ENCODE data around the gene FOLR1.
A peak's percentile ranks its signal among the peaks of the same experiment; 100 is the strongest.

FOLR1 gene

DNA sequence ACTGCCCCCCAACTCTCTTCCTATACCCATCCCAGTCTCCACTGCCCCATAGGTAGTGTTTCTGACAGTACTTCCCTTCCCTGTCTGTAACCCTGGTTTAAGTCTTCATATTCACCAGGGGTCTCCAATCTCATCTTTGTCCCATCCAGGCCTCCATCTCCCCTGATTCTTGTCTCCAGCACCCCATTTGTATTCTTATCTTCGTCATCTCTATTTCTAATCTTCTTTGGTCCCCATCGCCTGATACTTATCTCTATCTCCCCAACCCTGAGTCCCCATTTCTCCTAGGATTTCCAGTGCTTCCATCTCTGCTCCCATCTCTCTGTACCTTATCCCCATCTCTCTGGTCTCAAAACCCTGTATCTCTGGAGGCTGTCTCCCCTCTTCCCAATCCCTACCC, 50.2 kb downstream of the FOLR1 start:
- Histone ChIP-seq H3K9me3 (ENCODE audit: control insufficient read depth, insufficient read depth, low read length) (no peaks in the 10 kb centered on the region), H3K36me3 (ENCODE audit: control insufficient read depth, insufficient read depth, low read length) (no peaks in the 10 kb centered on the region), H3K4me3 (ENCODE audit: low read length) (no peak overlapping the region), H3K27me3 (ENCODE audit: control insufficient read depth, insufficient read depth, low read length) (peaks cover 68% of the 10 kb centered on the region), H3K27ac (ENCODE audit: low read length) (no peak overlapping the region), H3K4me1 (ENCODE audit: control insufficient read depth, insufficient read depth, low read length) (peaks cover 15% of the 10 kb centered on the region)
- no peak for DNase-seq (ENCODE audit: low read depth, low spot score)
- WGBS (ENCODE audit: insufficient coverage, insufficient read length): 100% methylated on average over 2 of the region's 2 CpGs

DNA sequence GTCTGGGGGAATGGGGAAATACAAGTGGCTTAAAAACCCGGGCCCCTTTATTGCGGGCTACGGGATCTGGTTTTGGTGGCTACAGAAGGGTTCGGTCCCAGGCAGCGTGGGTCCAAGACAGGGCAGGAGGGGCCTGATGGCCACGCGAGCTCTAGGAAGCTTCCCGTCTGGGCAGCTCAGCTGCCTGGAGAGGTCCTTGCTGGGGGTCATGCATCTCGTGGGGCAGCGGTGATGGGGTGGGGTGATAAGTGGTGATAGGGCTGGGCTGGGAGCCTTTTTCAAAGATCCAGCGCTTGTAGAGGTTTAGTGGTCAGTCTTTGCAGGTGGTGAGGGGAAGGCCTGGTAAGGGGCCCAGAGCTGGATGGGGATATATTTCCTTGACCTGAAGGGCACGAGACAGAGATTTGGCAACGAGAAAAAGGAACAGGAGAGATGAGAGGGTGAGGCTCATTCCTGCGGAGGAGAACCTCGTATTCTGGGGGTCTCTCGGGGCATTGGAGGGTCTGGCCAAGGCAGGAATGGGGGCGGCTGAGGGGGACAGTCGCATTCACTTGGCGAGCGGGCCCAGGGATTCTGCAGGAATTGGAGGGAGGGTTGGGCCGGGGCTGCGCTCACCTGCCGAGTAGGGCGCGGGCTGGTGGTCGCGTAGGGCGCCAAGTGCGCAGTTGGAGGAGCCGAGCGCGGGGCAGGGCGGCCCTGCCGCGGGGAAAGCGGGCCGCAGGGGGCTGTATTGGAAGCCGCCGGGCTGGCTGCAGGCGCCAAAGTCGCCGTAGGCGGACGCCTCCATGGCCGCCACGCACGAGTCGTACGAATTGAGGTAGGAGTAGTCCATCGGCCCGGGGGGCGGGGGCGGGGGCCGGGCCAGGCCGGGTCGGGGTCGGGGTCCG, 51.5 kb downstream of the FOLR1 start:
- Histone ChIP-seq H3K4me3 (ENCODE audit: low read length) (peak overlapping the region; percentile 44; the same call in 1 of the 2 replicates), H3K27me3 (ENCODE audit: control insufficient read depth, insufficient read depth, low read length) (peaks cover 75% of the 10 kb centered on the region), H3K36me3 (ENCODE audit: control insufficient read depth, insufficient read depth, low read length) (no peaks in the 10 kb centered on the region), H3K4me1 (ENCODE audit: control insufficient read depth, insufficient read depth, low read length) (peaks cover 7% of the 10 kb centered on the region), H3K9me3 (ENCODE audit: control insufficient read depth, insufficient read depth, low read length) (no peaks in the 10 kb centered on the region), H3K27ac (ENCODE audit: low read length) (no peak overlapping the region)
- no CpG with 5 or more reads among the region's 58 CpGs for WGBS (ENCODE audit: insufficient coverage, insufficient read length)
- DNase-seq (ENCODE audit: low read depth, low spot score): no peak

DNA sequence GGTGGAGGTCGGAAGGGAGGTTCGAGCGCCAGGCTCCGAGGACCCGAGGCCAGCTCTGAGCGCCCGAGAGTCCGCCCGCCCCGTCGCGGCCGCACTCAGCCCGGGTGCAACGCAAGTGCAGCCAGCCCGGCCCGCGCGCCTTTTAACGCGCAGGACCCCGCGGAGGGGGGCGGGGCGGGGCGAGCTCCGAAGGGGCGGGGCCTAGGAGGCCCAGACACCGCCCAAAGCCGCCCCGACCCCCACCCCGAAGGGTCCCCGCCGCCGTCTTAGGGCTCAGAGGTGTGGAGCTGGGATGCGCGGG, 52.1 kb downstream of the FOLR1 start, which contains the start of gene PHOX2A:
PHOX2A (minus strand) TSS at position 117 of the 301 bp plus-strand sequence. CDS start 172 bp downstream, outside the sequence.
- Histone ChIP-seq H3K4me3 (ENCODE audit: low read length) (peak within 1 kb of the TSS; percentile 44; the same call in 1 of the 2 replicates), H3K36me3 (ENCODE audit: control insufficient read depth, insufficient read depth, low read length) (no peaks in the 10 kb centered on the region), H3K27me3 (ENCODE audit: control insufficient read depth, insufficient read depth, low read length) (peaks cover 75% of the 10 kb centered on the region), H3K9me3 (ENCODE audit: control insufficient read depth, insufficient read depth, low read length) (no peaks in the 10 kb centered on the region), H3K4me1 (ENCODE audit: control insufficient read depth, insufficient read depth, low read length) (0 out of 2 replicates have a peak, but pooled peaks cover 5% of the 10 kb centered on the region), H3K27ac (ENCODE audit: low read length) (no peak within 1 kb of the TSS)
- no peak for DNase-seq (ENCODE audit: low read depth, low spot score)
- no CpG with 5 or more reads among the region's 37 CpGs for WGBS (ENCODE audit: insufficient coverage, insufficient read length)

- no peak for DNase-seq (ENCODE audit: low read depth, low spot score)
- Histone ChIP-seq H3K36me3 (ENCODE audit: control insufficient read depth, insufficient read depth, low read length) (no peaks in the 10 kb centered on the region), H3K4me3 (ENCODE audit: low read length) (peak overlapping the region; percentile 44; the same call in 1 of the 2 replicates), H3K9me3 (ENCODE audit: control insufficient read depth, insufficient read depth, low read length) (no peaks in the 10 kb centered on the region), H3K27ac (ENCODE audit: low read length) (no peak overlapping the region), H3K27me3 (ENCODE audit: control insufficient read depth, insufficient read depth, low read length) (peaks cover 71% of the 10 kb centered on the region), H3K4me1 (ENCODE audit: control insufficient read depth, insufficient read depth, low read length) (0 out of 2 replicates have a peak, but pooled peaks cover 5% of the 10 kb centered on the region)
- WGBS (ENCODE audit: insufficient coverage, insufficient read length): no CpG with 5 or more reads among the region's 46 CpGs
Measured at GRCh38 chr11:72244361-72245262, 52.7 kb downstream of the FOLR1 start.

GRCh38 chr11:72245263-72245816, 53.4 kb downstream of the FOLR1 start:
- peak overlapping the region; percentile 44; the same call in 1 of the 2 replicates for H3K4me3 ChIP-seq (ENCODE audit: low read length)
- H3K36me3 ChIP-seq (ENCODE audit: control insufficient read depth, insufficient read depth, low read length): no peaks in the 10 kb centered on the region
- no CpG with 5 or more reads among the region's 19 CpGs for WGBS (ENCODE audit: insufficient coverage, insufficient read length)
- peaks cover 66% of the 10 kb centered on the region for H3K27me3 ChIP-seq (ENCODE audit: control insufficient read depth, insufficient read depth, low read length)
- H3K27ac ChIP-seq (ENCODE audit: low read length): no peak overlapping the region
- H3K4me1 ChIP-seq (ENCODE audit: control insufficient read depth, insufficient read depth, low read length): 0 out of 2 replicates have a peak, but pooled peaks cover 3% of the 10 kb centered on the region
- DNase-seq (ENCODE audit: low read depth, low spot score): no peak
- no peaks in the 10 kb centered on the region for H3K9me3 ChIP-seq (ENCODE audit: control insufficient read depth, insufficient read depth, low read length)
